OCI-LY7 (cell line): ENCODE data around the gene OR52H1. TPM values are rescaled to one million over a fixed set of nuclear protein-coding genes. Genes with fewer than 3 reads are reported as not detected.

Source experiments
- BruUV-seq: library from RNA; stranded (reverse); fragments of 400-500 nt; replicated peaks from 2 replicates; lab custom pipeline; 2021; lab: Mats Ljungman, UMichigan
- CTCF ChIA-PET: fragments of 300-600 bp; sonication (Branson Sonifier 250); formaldehyde crosslinking; loops from one replicate; lab custom pipeline; 2022; ENCODE audit warnings: antibody characterized with exemption; ENCODE audit not compliant: unreplicated experiment; lab: Charles Lee
- POLR2A ChIA-PET: fragments of 300-600 bp; sonication (Branson Sonifier 250); formaldehyde crosslinking; loops from one replicate; lab custom pipeline; 2022; ENCODE audit warnings: antibody characterized with exemption; lab: Charles Lee
- DNase-seq: peaks from one replicate; pipeline ENCODE4 v3.0.0-alpha.2; 2015; ENCODE audit warnings: low spot score
- H2AFZ ChIP-seq: fragments of 200-600 bp; sonication (generic), shearing (Covaris generic); 2 replicates; pipeline ENCODE4 v1.6.1; 2014; ENCODE audit warnings: mild to moderate bottlenecking, antibody characterized with exemption, low read length, moderate library complexity
- H3K27ac ChIP-seq: fragments of 200-600 bp; sonication (generic); 2 replicates; pipeline ENCODE4 v1.5.1; 2014; ENCODE audit warnings: mixed run types, low read depth, mild to moderate bottlenecking, moderate library complexity, low read length, inconsistent platforms; ENCODE audit not compliant: poor library complexity, severe bottlenecking
- H3K36me3 ChIP-seq: fragments of 200-600 bp; sonication (generic); 2 replicates; pipeline ENCODE4 v1.6.1; 2014; ENCODE audit warnings: mild to moderate bottlenecking, antibody characterized with exemption, low read length, moderate library complexity, mixed read lengths; ENCODE audit not compliant: insufficient read depth
- H3K4me1 ChIP-seq: fragments of 200-600 bp; sonication (generic); 2 replicates; pipeline ENCODE4 v1.5.1; 2014; ENCODE audit warnings: mild to moderate bottlenecking, low read length; ENCODE audit not compliant: insufficient read depth, poor library complexity, severe bottlenecking
- H3K4me2 ChIP-seq: fragments of 200-600 bp; sonication (generic); 2 replicates; pipeline ENCODE4 v1.6.1; 2014; ENCODE audit warnings: mild to moderate bottlenecking, low read length
- H3K4me3 ChIP-seq: fragments of 200-600 bp; sonication (generic); 2 replicates; pipeline ENCODE4 v1.5.1; 2014; ENCODE audit warnings: mild to moderate bottlenecking, low read depth, low read length; ENCODE audit not compliant: poor library complexity, severe bottlenecking
- H3K79me2 ChIP-seq: fragments of 200-600 bp; sonication (generic); 2 replicates; pipeline ENCODE4 v1.6.1; 2016; ENCODE audit warnings: low read depth, mild to moderate bottlenecking, low read length, moderate library complexity, mixed read lengths; ENCODE audit not compliant: insufficient read depth
- H3K9me2 ChIP-seq: fragments of 200-600 bp; sonication (generic); 2 replicates; pipeline ENCODE4 v1.6.1; 2016; ENCODE audit warnings: mild to moderate bottlenecking, low read length, mixed read lengths; ENCODE audit not compliant: insufficient read depth
- H3K9me3 ChIP-seq: fragments of 200-600 bp; sonication (generic); 2 replicates; pipeline ENCODE4 v1.6.1; 2014; ENCODE audit warnings: mild to moderate bottlenecking, mixed run types, low read length, mixed read lengths
- H4K20me1 ChIP-seq: fragments of 200-600 bp; sonication (generic); 2 replicates; pipeline ENCODE4 v1.6.1; 2014; ENCODE audit warnings: mild to moderate bottlenecking, antibody characterized with exemption, low read length, moderate library complexity, mixed read lengths; ENCODE audit not compliant: insufficient read depth
- CTCF ChIP-seq: fragments of 200-600 bp; sonication (generic); conservative IDR thresholded peaks from 2 replicates; pipeline ENCODE4 v1.5.1; 2014; ENCODE audit warnings: mild to moderate bottlenecking, antibody characterized with exemption, low read length, moderate library complexity, mixed read lengths
- EZH2phosphoT487 ChIP-seq: fragments of 200-600 bp; sonication (generic); IDR thresholded peaks from 2 replicates; pipeline ENCODE4 v1.6.1; 2018; ENCODE audit warnings: low read depth, borderline replicate concordance, mild to moderate bottlenecking, mixed run types, antibody characterized with exemption, low read length, moderate library complexity, mixed read lengths
- intact Hi-C: fragments of 100-400 bp; cut with micrococcal nuclease; formaldehyde crosslinking; loops from one replicate; pipeline ENCODE4 v1.10.0; 2022; ENCODE audit not compliant: unreplicated experiment
- total RNA-seq, 2 experiments: library from RNA; depleted of rRNA in 1 of 2; stranded (reverse); fragments of >200 nt in 1 of 2; shearing (Covaris generic) in 1 of 2; gene quantifications; 2 replicates each; pipeline ENCODE4 v1.2.3, GENCODE V29; 2014 to 2022

OR52H1 gene
- total RNA-seq, 2 experiments from 2014 or later: 0.60 TPM; not detected in 1

GRCh38 chr11:5596607-5597201 is 48.4 kb upstream of the OR52H1 start, which contains the start of gene TRIM6:
Gene TRIM6, plus strand, starts transcription at chr11:5596637. Its CDS starts 261 bp downstream, at chr11:5596898.
- Histone ChIP-seq H3K36me3 (no peaks in the 10 kb centered on the region), H3K9me3 (no peaks in the 10 kb centered on the region), H3K79me2 (no peaks in the 10 kb centered on the region), H4K20me1 (no peaks in the 10 kb centered on the region), H3K4me2 (no peak within 1 kb of the TSS), H2AFZ (no peak within 1 kb of the TSS), H3K4me3 (no peak within 1 kb of the TSS), H3K9me2 (no peaks in the 10 kb centered on the region), H3K4me1 (no peaks in the 10 kb centered on the region), H3K27ac (no peak within 1 kb of the TSS)
- no peak for DNase-seq
- intact Hi-C loops: no loop called here
- POLR2A ChIA-PET: no interaction called here
- TF ChIP-seq EZH2phosphoT487 (no peak), CTCF (no peak)
- BruUV-seq: no TSS peak
- CTCF ChIA-PET: no interaction called here

DNA sequence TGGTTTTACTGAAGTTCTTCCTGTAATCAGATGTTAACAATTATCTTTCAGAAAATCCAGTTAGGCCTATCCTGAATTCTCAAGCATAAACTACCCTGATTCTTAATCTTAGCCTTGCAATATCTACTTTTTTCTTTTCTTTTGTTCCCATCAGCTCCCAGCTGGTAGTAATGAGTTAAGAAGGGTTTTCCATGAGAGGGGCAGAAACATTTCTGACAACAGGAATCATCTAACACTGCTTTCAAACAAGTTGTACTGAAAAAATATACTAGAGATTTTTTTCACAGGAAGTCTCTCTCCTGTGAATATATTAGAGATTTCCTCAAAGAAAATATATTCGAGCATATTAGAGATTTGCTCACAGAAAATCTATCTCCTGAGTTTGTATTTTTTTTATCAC is 44.8 kb upstream of the OR52H1 start:
- H2AFZ ChIP-seq: no peak overlapping the region
- H3K9me3 ChIP-seq: no peaks in the 10 kb centered on the region
- no peaks in the 10 kb centered on the region for H4K20me1 ChIP-seq
- intact Hi-C loops: no loop called here
- no peak overlapping the region for H3K27ac ChIP-seq
- H3K4me1 ChIP-seq: no peaks in the 10 kb centered on the region
- no peaks in the 10 kb centered on the region for H3K36me3 ChIP-seq
- no peak for TF ChIP-seq EZH2phosphoT487
- TF ChIP-seq CTCF: no peak
- POLR2A ChIA-PET: no interaction called here
- no peaks in the 10 kb centered on the region for H3K79me2 ChIP-seq
- CTCF ChIA-PET: no interaction called here
- no peak overlapping the region for H3K4me3 ChIP-seq
- H3K4me2 ChIP-seq: no peak overlapping the region
- no peaks in the 10 kb centered on the region for H3K9me2 ChIP-seq
- DNase-seq: no peak
- BruUV-seq: no TSS peak

GRCh38 chr11:5592615-5593014 is 44.3 kb upstream of the OR52H1 start:
- no peak for DNase-seq
- Histone ChIP-seq H3K79me2 (no peaks in the 10 kb centered on the region), H2AFZ (no peak overlapping the region), H3K4me3 (no peak overlapping the region), H3K4me2 (no peak overlapping the region), H3K9me2 (no peaks in the 10 kb centered on the region), H3K4me1 (no peaks in the 10 kb centered on the region), H3K9me3 (no peaks in the 10 kb centered on the region), H3K27ac (no peak overlapping the region), H3K36me3 (no peaks in the 10 kb centered on the region), H4K20me1 (no peaks in the 10 kb centered on the region)
- ChIA-PET POLR2A (interaction anchor here (0.6 to 1.0 kb wide), 2 partner anchors 24 to 138 kb away, joined by 4 read pairs; no protein-coding TSS in a partner anchor), CTCF (no interaction called here)
- TF ChIP-seq CTCF (no peak), EZH2phosphoT487 (no peak)
- no TSS peak for BruUV-seq
- intact Hi-C loops: no loop called here
